ENCODE measurements around the gene CTAGE6. TPM values are rescaled to one million over a fixed set of nuclear protein-coding genes. Genes with fewer than 3 reads are reported as not detected.
"Not testable (repeated sequence)": the region's sequence is repeated elsewhere in the genome, so short reads cannot be mapped to it uniquely, and the experiment has no call there.

The CTAGE6 gene
- total RNA-seq, 1 donor from 2014 or later = not detected

- DNase-seq (ENCODE audit: low spot score); ATAC-seq: not testable (repeated sequence)
These were observed 37.2 kb downstream of the CTAGE6 start for GRCh38 chr7:143720335-143720734.

GRCh38 chr7:143715543-143716193 is 41.8 kb downstream of the CTAGE6 start:
- ATAC-seq = peak; percentile 58
- not testable (repeated sequence) for DNase-seq (ENCODE audit: low spot score)

- peak; percentile 86 for ATAC-seq
- DNase-seq (ENCODE audit: low spot score) = not testable (repeated sequence)
These were observed 42.7 kb downstream of the CTAGE6 start for GRCh38 chr7:143714581-143715454.

- ATAC-seq; DNase-seq (ENCODE audit: low spot score): not testable (repeated sequence)
These were observed 45.1 kb downstream of the CTAGE6 start for GRCh38 chr7:143712381-143712780.

- not testable (repeated sequence) for DNase-seq (ENCODE audit: low spot score); ATAC-seq
These were observed 45.7 kb downstream of the CTAGE6 start for GRCh38 chr7:143711727-143712324.

- ATAC-seq; DNase-seq (ENCODE audit: low spot score): not testable (repeated sequence)
These were observed 47.6 kb downstream of the CTAGE6 start for GRCh38 chr7:143709895-143710294.

Other genes with a start within 250 kb of the CTAGE6 start
- gene CTAGE15, start 185.9 kb downstream of the CTAGE6 start, total RNA-seq = 0.28 TPM
- gene TCAF2, start 136.7 kb downstream of the CTAGE6 start, total RNA-seq = 2.9 TPM
- gene TCAF1, start 144.5 kb upstream of the CTAGE6 start, total RNA-seq = 56.1 TPM
- gene OR2F2, start 177.5 kb upstream of the CTAGE6 start, total RNA-seq = not detected
- gene OR2F1, start 197.1 kb upstream of the CTAGE6 start, total RNA-seq = not detected
- not detected for gene OR6B1, start 242.6 kb upstream of the CTAGE6 start, total RNA-seq

All from left lobe of liver (tissue), 2 donors.